ENCODE measurements around the gene REEP3.
"Not testable (repeated sequence)": the region's sequence is repeated elsewhere in the genome, so short reads cannot be mapped to it uniquely, and the experiment has no call there.

Gene REEP3

DNA sequence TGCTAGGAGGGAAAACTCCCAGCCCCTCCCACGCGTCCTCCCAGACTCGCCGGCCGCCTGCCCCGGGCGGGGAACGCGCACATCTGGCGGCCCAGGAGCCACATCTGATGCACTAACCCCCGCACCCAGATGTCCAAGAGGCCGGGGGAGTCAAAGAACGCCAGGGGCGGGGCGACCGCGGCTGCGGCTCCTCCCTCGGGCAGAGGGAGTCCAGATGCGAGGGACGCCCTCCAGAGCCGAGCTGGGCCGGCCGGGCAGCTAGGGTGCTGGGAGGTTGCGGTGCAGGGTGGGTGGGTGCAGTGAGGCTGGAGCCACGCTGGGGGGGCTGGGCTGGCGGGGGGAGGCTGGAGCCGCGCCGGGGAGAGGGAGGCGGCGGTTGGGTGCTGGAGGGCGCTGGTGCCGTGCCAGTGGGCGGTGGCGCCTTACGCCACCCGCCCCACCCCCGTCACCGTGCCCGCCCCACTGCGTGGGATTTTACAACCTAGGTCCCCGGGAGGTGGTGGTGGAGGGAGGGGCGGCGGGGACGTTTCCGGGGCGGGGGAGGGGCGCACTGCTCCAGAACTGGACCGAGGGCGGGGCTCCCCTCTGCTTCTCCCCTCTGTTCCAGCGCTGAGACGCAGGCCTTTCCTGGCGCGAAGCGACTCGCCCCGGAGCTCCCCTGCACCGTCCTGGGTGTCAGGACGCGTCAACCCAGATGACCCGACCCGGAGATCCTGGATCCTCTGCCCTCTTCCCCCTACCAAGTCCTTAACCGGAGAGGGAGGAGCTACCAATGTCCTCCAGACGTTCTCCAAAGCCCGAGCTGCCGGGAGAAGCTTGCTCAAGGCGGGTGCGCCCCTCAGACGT, 109.1 kb downstream of the REEP3 start:
- peak; percentile 52 for DNase-seq (ENCODE audit: low read depth)

DNA sequence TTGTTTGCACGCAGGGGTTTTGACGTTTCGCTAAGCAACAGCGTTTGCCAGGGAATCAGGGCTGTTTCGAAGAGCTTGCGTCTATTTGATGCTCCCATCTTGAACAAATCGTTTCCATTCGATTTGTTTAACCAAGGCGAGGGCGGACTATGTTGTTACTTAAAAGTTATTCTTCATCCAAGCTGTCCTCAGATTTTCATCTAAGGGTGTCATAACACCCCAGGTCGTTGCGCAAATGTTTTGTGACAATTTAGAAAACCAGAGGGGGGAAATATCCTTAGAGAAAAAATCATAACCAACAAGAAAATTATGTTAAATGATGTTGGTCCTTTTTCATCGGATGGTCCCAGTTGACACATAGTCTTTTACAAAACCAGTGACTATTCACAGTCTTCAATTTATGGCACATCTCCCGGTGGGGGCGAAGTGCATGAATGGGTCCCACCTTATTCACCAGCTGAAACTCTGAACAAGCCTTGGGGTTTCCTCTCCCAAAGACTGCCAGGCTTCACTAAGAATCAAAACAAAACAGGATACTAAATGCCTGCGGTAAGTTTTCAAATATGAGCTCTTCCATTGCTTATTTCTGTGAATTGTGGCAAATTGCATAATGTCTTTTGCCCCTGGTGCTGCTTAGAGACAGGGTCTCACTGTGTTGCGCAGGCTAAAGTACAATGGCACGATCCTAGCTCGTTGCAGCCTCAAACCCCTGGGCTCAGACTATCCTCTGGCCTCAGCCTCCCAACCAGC, 109.9 kb downstream of the REEP3 start:
- no peak for DNase-seq (ENCODE audit: low read depth)

DNA sequence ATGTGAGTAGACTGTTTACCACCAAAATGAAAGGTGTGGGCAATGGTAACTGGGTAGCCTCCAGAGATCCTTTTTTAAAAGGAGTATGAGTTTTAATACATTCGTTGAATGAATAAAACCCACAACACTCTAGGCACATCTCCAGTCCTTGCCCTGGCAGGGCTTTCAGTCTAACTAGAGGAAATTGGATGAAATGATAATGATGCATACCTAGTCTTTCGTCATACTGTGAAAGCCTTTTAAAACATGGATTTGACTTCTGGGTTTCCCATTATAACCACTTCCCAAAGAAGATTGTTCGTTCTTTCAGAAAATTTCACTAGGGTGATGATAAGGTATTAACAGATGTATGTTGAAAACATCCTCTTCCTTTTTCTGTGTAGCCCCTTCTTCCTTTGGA, 110.8 kb downstream of the REEP3 start:
- DNase-seq (ENCODE audit: low read depth) = peak; percentile 27

DNA sequence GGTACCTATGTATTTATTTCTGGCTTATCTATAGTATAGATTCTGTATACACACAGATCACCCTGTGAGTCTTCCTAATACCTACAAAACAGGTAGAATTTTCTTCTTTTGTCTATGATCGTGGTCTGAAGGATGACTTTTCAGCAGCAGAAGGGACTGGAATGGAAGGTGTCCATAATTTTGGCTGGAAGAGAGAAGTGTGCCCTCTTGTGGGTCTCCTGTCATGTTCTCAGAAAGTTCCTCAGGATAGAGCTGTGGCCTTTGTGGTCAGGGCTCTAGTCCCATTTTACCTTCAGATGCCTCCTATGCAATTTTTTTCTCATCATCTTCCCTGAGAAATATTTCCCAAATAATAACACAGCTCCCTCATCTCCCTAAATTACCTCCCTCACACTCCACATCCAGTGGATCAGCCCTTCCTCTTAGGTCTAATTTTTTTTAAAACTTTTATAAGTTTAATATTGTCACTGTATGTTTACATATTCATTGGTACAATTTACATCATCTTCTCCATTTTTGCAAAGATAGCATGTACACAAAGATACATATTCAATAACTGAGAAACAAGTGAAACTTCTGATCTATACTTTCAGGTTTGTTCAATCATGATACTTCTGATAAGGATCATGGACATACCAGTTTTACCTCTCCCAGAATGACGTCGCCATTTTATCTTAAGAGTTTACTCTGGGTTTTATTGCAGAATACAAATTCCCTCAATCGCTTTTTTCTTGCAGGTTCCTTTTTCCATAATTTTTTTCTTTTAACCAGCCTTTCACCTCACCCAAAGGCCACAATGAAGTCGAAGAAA, 112.7 kb downstream of the REEP3 start:
- no peak for DNase-seq (ENCODE audit: low read depth)

DNA sequence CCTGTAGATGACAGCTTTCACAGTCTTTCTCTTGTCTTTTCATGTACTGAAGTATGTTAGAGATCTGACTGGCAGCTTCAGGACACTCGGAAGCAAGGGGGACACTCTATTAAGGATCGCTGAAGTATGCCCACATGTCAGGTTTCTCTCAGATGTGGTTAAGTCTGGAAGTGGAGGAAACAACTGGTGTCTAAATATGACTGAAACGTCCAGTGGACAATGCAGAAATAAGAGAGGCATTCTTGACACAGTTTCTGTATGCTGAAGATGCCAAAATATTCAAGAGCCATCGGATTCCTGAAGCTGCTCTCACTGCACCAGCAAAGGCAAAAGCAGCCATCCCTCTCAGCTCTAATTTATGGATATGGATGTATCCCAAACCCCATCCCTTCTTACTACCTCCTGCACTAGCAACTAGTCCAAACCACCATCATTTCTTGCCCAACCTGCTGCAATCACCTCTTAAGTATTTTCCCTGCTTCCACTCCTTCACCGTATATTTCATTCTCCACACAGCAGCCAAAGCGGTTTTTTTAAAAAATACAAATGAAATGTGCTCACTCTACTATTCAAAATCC, 113.4 kb downstream of the REEP3 start:
- DNase-seq (ENCODE audit: low read depth) = no peak

DNA sequence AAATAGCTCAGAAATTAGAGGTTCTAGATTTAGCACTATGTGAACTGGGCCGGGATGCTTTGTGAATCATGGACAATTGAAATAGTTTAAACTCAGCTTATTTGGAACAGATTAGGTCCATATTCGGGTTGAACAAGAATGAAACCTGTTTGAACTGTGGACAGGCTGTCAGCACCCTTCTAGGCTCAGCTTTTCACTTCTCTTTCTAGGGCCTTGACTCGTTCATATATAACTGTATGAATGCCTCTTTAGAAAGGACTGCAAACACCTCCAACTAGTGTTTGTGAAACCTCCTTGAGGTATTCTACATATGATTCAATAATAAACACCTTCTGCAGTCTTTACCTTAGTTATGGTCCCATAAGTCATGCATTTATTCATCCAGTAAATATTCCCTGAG, 115.6 kb downstream of the REEP3 start:
- DNase-seq (ENCODE audit: low read depth) = no peak

DNA sequence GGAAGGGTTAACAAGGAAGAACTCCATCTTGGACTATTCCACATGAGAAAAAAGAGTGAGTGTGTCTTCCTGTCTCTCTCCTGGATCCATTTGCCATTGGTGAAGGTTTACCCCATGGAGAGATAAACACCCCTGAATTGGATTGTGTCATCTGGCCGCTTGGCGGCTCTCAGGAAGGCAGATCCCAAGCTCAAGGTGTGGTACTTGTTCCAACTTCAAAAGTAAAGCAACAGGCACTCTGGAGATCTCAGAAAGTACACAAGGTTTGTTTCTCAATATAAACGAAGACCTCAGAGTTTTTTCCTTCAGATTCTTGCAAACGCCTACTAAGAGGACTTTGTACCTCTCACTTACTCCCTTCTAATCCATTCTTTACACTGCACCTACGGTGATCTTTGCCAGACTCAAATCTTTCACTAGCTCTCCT, 116.7 kb downstream of the REEP3 start:
- DNase-seq (ENCODE audit: low read depth) = no peak

DNA sequence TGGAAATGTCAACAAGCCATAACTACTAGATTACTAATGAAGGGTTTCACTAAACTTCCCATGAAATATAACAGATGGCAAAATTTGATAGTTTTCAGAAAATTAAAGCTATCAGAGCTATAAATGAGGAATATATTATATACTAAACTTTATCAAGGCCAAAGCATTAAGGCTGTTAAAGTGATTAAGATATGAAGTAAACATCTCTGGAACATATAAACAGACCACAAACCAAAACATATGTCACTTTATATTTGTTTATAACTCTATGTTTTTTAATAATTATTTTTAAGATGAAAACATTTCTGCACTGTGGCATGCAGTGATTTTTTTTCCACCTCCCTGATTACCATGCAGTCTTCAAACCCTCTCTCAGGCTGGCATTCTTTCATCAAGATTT, 120.2 kb downstream of the REEP3 start:
- DNase-seq (ENCODE audit: low read depth) = no peak

DNA sequence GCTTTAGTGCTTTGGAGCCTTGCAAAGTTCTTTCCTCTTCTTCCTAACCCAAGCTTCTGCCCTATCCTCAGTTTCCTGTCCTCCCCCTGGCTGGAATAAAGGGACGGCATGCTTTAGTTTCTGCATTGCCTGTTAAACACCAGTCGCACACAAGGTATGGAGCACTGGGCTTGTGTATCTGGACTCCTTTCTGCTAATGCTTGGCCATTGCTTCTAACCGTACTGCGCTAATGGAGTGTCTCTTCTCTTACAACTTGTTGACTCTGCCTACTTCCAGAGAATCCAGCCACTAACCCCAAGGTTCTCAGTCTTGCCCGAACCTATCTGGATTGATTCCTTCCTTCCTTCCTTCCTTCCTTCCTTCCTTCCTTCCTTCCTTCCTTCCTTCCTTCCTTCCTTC, 120.6 kb downstream of the REEP3 start:
- no peak for DNase-seq (ENCODE audit: low read depth)

DNA sequence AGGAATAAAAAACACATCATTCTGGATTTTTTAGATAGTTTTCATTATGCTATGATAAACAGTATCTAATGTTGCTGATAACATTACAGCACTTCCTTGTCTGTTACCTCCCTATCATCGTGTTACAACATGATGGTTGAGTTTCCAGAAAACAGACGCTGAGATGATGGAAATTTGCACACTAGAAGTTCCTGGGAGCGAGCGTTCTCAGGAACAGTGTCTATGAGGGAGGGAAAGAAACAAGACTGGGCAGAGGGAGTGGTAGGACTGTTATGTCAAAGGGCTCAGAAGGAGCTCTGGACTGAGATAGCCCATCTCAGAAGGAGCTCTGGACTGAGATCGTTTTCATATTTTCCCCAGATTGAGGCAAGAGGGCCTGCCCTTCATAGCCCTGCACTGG, 121.6 kb downstream of the REEP3 start:
- DNase-seq (ENCODE audit: low read depth) = no peak

DNA sequence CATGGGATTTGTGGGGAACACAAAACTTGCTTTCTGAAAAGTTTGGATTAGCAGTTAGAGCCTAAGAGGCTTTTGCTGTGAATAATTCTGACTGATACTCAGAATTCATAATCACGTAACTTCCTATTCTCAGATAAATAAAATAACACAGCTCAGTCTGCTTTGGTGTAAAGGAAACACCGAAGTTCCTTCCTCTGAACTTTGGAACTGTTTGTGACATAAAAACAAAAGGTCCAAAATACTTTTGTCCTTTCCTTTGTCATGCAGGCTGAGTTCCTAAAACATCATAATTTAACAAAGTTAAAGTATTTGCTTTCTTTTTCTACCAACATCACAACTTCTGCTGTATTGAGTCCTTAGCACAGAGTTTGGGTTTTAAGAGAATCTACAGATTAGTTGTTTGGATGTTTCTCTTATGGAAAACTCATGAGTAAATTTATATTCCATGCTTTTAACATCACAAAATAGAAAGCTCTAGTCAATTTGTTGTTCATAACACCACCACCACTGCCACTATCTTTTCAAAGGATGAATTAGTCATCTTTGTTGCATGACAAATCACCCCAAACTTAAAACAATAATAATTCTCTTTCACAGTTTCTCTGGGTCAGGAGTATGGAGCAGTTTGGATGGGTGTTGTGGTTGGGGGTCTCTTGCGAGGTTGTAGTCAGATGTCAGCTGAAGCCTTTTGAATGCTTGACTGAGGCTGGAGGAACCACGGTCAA, 123.4 kb downstream of the REEP3 start:
- DNase-seq (ENCODE audit: low read depth) = no peak

DNA sequence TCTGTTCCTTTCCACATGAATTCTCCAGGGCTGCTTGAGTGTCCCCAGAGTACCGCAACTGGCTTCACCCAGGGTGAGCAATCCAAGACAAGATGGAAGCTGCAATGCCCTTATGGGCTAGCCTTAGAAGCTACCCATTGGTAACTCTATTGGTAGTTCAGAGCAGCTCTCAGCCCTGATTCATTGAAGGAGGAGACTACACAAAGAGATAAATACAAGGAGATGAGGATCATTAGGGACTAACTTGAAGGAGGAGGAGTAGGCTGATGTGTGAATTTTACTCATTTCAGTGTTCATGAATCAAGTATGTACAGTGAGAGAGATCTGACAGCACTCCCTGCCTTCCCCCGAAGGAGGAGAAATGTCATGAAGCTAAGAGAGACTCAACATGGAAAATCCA, 124.0 kb downstream of the REEP3 start:
- no peak for DNase-seq (ENCODE audit: low read depth)

DNA sequence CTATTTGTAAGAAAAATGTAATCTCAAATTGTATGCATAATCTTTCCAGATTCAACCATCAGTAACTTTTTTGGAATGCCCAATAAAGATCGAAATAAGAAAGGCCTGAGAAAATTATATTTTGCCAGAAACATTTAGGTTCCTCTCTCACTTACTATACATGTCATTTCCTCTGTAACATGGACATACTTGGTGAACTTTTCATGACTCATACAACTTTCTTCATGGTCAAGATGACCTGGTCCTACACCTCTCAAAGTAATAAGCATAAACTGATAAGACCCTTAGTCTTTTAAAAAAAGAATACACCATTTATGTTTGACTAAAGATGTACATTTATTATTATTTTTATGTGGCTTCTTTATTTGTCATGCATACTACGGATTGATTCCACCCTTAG, 125.3 kb downstream of the REEP3 start:
- no peak for DNase-seq (ENCODE audit: low read depth)

DNA sequence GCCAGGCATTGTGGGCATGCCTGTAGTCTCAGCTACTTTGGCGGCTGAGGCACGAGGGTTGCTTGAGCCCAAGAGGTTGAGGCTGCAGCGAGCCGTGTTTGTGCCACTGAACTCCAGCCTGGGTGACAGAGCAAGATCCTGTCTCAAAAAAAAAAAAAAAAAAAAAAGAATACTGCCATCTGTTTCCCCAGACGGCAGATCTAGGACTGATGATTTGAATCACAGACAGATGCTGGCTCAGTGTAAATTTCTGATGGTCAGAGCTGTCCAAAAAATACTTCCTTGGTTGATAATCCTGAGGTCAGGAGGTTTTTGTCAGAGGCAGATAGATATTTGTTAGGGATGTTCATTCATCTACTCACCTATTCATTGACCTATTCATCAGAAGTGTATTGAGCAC, 130.7 kb downstream of the REEP3 start:
- no peak for DNase-seq (ENCODE audit: low read depth)

DNA sequence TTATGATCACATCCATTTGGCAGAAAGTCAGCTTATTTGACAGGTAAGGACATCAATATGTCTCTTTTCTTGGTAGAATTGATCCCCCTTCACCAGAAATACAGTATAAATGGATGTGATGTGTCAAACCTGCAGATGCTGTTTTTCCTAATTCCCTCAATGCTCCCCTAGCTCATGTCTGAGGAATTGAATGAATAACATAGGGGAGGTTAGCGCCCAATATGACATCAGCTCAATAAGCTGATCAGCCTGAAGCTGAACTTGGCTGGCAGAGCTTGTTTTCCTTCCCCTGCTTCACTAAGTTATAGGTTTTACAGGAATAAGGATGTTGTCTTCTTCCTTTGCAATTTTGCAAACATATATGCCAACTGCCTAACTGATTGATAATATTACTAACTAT, 132.5 kb downstream of the REEP3 start:
- no peak for DNase-seq (ENCODE audit: low read depth)

DNA sequence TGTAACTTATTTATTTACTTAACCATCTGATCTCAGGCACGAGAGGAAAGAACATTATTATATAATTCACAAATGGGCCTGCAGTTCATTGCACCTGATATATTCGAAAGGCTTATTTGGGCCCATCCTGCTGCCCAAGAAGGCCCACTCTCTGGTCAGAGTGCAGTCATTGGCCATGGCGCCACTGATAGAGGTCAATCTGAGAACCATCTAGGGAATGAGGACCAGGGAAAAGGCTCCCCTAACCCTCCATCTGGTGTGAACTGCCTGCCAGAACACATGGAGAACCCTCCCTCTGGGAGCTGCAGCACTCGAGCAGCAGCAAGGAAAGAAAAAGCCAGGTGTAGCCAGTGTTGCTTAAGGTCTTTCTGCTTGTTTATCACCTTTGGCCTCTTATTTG, 136.6 kb downstream of the REEP3 start:
- DNase-seq (ENCODE audit: low read depth) = no peak

DNA sequence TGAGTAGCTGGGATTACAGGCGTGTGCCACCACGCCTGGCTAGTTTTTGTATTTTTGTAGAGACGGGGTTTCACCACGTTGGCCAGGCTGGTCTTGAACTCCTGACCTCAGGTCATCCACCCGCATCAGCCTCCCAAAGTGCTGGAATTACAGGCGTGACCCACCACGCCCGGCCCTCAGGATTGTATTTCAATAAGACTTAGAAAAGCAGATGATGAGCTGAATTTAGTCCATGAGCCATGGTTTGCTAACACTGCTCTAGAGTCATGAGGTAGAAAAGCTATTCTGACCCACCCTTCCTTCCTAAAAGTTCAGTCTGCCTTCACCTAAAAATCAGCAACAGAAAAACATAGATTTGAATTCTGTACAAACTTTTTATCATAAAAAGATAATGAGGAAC, 139.7 kb downstream of the REEP3 start:
- DNase-seq (ENCODE audit: low read depth) = not testable (repeated sequence)

DNA sequence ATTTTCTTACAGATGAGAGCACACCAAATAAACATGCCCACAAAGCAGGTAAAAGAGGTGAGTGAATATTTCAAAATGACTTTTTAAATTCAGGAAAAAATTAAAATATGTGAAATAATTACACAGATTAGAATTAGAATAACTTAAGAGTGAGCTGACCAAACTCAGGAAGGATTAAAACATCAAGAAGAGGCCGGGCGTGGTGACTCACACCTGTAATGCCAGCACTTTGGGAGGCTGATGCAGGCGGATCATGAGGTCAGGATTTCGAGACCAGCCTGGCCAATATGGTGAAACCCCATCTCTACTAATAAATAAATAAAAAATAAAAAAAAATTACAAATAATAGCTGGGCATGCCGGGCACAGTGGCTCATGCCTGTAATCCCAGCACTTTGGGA, 140.1 kb downstream of the REEP3 start:
- DNase-seq (ENCODE audit: low read depth) = no peak

DNA sequence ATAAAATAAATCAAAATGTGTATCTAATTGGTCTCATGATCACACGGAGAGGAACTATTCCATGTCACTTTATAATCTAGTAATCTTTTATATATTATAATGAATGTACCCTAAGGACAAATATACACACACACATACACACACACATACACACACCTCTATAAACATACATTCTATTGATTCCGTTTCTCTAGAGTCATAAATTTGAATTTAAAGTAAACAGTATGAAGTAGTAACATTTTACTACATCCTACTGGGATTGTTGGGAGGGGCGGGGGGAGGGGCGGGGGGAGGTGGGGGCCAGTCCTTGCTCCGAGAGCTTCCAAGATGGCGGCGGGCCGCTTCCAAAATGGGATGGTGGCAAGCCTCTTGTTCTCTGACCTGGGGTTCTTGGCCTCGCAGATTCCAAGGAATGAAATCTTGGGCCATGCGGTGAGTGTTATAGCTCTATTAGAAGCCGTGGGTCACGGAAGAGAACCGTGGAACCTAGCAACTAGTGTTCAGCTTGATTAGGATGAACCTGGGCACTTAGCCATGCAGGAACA, 143.2 kb downstream of the REEP3 start:
- no peak for DNase-seq (ENCODE audit: low read depth)

DNA sequence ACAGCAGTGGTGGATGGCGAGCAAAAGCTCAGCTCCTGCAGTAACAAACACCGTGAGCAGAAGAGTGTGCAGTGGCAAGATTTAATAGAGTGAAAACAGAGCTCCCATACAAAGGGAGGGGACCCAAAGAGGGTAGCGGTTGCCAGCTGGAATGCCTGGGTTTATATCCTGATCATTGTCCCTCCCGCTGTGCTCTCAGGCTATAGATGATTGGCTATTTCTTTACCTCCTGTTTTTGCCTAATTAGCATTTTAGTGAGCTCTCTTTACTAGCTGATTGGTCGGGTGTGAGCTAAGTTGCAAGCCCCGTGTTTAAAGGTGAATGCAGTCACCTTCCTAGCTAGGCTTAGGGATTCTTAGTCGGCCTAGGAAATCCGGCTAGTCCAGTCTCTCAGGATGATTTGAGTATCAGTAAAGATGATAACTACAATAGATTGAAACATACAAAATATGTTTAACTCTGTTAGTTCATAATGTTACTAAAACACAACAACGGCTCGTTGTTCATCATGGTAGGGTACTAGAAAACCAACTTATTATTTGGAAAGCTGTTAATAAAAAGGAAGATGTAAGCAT, 143.9 kb downstream of the REEP3 start:
- not testable (repeated sequence) for DNase-seq (ENCODE audit: low read depth)

DNA sequence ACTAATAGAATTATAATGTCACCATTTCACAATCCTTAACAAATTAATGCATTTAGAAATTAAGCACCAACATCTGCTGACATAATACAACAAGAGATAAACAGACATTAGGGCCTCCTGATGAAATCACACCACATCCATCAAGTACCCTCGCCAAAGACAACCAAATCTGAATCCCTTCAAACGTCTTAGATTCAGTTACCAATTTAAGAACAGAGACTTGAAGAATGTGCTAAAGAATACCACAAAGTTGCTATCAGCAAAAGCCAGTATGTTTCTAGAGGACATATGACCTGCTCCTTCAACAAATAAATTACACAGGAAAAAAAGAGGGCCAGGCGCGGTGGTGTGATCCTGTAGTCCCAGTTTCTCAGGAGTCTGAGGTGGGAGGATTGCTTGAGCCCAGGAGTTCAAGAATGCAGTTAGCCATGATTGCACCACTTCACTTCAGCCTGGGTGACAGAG, 144.5 kb downstream of the REEP3 start:
- DNase-seq (ENCODE audit: low read depth) = no peak

Measured in GM04503 (cell line).